Activated naive CD4-positive, alpha-beta T cell treated with Interleukin-2 at 50 U/mL for 16 hours (primary cell): ENCODE measurements around the gene CACFD1.

Experiments used
- DNase-seq: peaks from one replicate; pipeline ENCODE4 v3.0.0-alpha.2; 2020

Gene CACFD1

DNA sequence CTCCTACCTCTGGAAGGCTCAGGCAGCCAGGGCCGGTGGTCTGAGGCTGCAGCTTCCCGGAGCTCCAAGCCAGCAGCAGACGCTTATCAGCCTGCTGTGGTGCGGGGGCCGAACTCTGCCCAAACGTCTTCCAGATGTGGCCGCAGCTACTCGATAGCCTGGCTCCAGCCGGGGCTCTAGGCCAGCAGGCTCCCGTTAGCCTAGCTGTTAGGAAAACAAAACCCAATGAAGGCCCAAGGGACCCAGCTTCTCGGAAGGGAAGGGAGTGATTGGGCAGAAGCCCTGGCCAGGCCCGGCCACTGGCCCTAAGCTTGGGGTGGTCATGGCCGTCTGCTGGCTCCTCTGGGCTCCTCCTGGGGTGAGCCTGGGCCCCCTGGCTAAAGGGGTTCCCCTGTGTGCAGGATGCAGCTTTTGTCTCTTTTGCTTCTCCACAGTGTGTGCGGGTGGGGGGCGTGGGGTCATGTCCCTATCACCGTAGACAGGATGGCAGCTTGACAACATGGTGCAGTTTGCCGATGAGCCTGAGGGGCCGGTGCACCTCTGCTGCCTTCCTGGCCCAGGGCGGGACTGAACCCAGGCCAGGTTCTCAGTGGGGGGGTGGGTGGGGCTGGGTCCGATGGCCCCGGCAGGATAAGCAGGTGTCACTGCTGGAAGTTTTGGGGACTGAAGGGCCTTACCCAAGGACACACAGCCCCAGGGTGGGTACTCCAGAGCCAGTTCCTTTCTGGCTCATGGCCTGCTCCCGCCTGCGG, 46.3 kb downstream of the CACFD1 start:
- DNase-seq, result no peak

DNA sequence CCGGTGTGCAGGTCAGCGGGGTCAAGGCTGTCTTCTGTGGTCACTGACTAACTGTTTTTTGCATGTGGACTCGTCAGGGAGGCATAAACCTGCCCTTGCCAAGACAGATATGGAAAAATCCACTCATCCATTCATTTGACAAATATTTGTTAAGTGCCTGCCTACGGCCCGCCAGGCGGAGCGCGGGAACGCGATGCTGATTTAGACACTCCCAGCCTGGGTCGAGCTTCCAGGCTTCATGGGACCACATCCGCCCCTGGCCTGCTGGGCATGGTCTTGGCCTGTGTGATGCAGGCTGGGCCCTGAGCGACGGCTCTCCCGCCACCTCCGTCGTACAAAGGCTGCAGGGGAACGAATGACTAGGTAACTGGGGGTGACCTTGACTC, 46.9 kb downstream of the CACFD1 start:
- DNase-seq, result no peak

DNA sequence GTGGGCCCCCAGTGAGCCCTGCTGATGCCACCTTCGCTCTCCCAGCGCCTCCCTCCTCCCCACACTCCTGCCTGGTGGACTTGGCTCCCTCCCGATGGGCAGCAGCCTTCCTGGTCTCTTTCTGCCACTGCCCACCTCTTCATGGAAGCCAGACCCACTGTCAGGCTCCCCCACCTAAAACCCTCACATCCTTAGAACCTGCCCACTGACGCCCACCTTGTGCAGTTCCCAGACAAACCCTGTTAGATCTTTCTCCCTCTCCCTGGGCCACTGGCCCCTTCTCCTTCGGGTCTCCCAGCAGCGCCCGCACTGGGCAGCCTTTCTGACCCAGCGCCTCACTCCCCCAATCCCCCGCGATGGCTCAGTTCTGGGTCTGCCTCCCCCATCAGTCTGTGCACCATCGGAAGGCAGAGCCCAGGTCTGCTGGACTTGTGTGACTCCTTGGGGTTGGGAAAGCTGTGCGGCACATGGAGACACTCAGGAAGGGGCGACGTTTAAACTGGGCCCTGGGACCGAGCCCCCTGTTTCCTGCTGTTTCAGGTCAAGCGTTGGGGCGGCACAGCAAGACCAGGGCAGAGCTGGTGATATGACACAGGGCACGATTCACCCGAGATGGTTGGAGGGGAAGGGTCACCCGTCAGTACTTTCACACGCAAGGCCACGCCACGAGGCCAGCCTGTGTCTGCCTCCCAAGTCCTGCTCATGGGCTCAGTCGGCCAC, 47.6 kb downstream of the CACFD1 start:
- DNase-seq, result no peak

DNA sequence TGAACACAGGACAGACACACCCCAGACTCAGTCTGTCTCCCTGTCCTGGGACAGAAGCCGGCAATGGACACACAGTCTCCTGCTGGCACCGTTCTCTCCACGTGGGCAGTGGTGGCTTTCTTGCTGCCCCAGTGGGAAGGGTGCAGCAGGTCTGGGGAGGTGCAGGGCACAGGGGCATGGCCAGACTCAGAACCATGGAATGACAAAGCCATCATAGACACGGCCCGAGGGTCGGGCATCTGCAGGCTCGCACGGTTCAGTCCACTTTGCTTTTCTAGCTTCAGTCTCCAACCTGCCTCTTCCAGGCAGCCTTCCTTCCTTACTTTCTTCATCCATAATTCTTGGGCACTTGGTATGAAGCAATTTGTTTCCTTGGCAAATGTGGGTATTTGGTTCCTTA, 48.3 kb downstream of the CACFD1 start:
- no peak for DNase-seq

DNA sequence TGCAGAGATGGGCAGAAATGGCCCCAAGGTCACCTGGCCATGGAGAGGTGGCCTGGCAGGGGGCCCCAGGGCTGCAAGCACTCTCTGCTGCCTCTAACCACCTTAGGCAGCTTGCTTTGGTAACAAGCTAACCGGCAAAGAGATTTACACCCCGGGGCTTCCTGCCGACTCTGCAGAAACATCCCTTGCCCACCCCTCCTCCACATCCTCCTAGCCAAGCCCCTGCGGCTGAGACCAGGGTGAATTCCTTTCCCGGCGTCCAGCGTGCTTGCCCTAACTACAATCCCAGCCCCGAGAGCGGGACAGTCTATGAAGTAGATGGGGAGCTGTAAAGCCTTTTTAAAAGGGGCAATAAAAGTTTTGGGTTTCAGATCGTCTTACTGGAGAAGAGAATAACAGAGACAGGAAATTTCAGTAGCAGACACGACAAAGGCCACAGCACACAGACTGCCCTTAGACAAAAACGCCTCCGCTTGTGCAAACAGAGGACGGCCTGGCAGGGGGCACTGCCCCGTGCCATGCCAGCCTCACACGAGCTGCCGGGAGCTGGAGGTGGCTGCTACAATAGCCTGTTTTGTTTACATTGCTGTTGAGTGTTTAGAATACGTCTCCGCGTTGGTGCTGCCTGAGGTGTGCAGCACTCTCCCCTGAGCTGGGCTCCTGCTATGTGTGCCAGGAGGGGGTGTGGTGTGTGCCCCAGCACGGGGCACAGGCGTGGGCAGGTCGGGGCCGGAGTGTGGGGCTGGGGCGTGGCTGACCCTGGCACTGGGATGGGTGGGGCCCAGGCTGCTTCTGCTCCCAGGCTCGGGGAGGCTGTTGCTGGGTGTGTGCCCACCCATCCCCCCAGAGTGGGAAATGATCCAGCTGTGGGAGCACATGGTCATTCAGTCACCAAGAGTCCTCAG, 49.7 kb downstream of the CACFD1 start:
- no peak for DNase-seq

DNA sequence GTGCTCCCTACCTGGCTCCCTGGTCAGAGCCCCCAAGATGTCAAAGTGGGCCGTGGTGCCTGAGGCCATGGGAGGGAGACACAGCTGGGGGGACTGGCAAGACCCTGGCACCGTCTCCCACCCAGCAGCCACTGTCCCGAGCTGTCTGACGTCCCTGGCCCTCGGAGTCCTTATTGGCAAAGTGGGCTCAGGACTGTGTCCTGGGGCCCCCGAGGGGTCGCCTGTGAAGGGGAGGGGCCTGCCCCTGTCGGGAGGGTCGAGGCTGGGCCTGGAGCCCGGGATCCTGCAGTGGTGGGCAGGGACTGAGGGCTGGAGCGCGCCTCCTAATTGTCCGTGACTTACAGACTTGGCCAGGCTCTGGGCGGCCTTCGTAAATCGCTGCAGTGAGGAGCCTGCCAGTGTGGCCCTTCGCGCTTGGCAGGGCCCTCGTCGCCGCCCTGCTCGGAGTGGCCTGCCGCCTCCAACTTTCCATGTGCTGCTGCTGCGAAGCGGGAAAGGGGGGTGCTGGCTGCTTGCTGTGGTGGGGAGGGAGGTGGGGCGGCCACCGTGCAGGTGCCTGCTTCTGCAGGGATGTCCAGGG, 51.2 kb downstream of the CACFD1 start:
- no peak for DNase-seq

DNA sequence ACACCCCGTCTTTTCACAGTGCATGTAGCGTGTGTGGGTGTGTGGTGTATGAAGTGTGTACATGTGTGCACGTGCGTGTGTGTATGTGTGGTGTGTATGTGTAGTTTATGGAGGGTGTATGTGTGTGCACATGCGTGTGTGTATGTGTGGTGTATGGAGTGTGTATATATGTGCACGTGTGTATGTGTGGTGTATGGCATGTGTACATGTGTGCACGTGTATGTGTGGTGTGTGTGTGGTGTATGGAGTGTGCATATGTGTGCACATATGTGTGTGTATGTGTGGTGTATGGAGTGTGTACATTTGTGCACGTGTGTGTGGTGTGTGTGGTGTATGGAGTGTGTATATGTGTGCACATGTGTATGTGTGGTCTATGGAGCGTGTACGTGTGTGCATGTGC, 51.8 kb downstream of the CACFD1 start:
- no peak for DNase-seq

DNA sequence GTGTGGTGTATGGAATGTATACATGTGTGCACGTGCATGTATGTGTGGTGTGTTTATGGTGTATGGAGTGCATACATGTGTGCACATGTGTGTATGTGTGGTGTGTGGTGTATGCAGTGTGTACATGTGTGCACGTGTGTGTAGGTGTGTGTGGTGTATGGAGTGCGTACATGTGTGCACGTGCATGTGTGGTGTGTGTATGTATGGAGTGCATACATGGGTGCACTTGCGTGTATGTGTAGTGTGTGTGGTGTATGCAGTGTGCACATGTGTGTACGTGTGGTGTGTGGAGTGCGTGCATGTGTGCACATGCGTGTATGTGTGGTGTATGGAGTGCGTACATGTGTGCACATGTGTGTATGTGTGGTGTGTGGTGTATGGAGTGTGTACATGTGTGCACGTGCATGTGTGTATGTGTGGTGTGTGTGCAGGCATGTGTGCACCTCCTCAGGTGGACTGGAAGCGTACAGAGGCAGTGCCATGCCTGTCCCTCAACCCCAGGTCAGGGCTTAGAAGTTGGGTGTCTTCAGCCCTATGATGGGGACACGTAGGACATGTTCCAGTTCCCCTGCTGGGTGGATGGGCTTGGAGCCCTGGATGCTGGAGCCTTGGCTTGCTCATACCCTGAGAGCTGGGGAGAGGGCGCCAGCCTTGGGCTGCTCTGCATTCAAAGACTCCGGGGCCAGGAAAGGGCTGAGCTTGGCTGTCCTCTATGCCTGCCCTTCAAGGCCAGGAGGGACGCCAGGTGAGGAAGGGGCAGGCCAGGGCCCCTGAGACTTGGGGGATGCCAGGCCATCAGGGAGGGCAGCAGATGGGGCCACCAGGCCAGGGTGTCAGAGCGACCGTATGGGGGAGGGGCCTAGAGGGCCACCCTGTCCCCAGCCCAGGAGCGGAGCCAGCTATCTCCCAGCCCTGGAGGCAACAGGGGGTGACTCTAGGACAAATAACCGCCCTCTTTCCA, 52.8 kb downstream of the CACFD1 start:
- no peak for DNase-seq

DNA sequence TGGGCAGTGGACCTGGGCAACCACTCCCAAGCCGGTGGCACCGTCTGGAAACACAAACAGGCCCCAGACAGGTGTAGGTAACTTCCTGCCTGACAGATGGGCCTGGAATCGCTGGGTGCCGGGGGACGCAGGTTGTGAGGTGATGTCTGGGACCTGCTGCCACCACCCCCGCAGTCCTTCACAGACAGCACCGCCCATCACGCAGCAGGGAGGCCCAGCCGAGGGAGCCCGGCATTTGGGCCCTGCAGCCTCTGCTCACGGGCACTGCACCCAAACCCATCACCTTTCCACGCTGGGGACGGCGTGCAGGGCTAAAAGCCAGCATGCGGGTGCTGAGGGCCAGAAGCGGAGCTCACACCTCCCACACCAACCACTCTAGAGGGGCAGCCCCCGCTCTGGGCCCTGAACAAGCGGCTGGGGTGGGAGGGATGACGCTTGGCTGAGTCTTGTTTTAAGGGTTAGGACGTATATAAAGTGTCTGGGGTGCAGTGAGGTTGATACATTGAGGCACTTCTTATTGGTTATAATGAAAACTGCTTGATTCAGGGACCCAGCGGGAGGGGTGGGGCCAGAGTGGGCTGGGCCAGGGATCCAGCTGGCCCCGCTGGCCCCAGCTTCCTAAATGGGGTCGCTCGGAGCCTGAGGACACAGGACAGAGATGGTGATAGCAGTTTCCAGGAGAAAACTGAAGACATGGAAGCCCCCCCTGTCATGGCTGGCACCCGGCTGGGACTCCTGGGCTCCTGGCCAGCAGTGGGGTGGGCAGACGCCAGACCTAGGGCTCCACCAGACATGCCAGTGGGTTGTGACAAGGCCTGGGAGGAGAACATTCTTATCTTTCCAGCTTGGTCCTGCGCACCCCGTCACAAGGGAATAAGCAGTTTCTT, 53.7 kb downstream of the CACFD1 start:
- no peak for DNase-seq

DNA sequence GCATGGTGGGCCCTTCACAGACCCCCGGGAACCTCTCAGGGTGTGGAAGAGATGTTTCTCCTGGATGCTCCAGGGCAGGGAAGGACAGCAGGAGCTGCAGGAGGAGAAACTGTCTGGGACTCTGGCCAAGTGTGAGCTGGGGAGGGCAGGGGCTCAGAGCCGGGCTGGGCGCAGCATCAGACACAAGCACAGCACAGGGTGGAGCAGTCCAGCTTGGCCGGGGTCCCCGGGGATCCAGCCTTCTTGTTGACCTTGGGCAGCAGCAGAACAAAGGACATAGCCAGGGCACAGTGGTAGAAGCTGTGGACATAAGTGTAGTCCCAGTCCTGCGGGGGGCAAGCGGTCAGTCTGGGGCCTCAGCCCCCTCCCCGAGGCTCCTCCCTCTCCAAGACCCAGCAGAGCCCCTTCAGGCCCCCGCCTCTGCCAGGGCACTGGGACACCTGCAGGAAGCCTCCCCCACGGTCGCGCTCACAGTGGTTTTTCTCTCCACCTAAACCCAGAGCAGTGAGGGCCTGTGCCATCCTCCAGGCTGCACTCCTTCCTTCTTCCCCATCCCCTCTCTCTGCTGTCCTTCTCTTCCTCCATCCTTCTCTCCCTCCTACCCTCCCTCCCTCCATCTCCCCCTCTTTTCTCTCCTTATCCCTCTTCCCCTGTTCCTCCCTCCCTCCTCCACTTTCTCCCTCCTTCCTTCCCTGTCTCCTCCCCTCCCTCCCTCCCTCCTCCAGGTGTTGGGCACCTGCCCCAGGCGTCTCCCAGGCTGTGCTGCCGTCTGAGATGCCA, 54.9 kb downstream of the CACFD1 start:
- DNase-seq, result no peak

DNA sequence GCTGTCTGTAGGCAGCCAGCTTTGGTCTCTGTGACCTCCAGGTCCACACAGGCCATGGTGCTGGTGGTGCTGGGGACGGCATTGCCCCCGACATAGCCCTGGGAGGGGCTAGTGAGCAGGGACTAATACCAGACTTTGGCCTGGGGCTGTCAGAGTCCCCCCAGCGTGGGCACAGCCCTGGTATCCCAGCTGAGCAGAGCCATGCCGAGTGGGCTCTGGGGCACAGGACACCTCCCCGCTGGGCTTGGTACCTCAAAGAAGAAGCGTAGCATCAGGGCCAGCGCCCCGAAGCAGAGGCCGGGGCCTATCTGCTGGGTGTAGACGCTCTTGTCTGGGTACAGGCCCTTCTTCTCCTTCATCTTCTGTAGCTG, 55.4 kb downstream of the CACFD1 start:
- DNase-seq, result no peak

DNA sequence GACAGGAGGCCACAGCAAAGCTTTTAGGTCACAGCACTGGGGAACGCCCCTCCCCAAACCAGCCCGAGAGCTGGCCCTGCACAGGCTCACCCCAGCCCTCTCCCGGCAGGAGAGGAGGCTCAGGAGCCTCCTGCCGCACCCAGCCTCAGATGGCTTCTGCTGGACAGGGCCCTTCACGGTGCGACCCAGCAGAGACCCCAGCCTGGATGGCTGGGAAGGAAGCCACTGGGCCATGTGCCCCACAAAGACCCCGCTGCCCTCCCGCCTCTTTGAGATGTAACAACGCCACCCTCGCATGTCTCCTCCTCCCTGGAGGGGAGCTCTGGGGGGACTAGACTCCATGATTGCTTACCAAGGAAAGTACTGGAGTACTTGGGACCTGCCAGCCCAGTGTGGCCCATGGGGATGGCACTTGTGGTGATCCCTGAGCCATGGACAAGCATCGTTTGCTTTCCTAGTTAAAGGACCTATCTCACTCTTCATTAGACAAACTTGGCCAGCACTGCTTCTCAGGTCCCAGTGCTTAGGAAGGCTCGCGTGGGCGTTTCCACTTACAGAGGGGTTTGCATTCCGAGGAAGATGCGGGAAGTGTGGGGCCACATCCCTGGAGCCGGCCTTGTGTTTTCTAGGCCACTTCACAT, 56.0 kb downstream of the CACFD1 start:
- no peak for DNase-seq

DNA sequence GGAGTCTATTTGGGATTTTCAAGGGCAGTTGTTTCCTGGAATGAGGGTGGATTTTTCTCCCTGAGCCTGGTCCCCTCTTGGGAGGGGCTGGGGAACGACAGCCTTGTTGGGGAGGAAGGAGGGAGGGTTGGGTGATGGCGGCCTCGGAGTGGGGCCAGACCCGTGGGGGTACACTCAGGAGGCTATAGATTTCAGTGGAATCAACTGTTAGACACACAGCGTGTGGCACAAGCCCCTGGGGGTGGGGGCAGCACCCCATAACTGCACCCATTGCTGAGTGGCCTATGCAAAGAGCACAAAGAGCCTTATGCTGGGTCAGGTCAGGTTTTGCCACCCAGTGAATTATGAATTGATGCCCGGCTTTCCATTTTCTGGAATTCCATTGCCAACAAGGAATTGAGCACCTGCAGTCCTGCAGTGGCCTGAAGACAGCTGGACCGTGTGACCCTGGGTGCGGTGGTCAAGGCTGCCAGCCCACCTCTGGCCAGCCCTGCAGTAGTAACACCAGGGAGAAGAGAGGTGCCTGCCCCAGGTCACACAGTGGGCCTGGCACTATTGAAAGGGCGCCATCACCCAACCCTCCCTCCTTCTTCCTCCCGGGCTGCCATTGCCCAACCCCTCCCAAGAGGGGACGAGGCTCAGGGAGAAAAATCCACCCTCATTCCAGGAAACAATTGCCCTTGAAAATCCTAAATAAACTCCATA, 56.6 kb downstream of the CACFD1 start:
- no peak for DNase-seq

DNA sequence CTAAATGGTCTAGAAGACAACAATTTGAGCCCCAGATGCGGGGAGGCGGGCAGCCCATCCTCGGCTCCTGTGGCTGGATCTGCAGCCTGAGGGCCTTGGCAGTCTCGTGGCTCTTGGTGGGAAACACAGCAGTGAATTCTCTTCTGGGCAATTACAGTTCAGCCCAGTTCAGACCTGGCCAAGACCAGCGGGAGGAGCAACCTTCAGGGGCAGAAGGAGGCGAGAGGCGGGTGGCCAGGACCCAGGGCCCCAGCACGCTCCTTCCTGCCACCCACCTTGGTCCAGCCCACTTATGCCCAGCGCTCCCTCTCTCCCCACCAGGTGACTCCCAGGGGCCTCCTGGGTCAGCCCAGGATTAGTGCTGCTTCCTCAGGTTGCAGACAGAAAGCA, 57.2 kb downstream of the CACFD1 start:
- DNase-seq, result no peak

DNA sequence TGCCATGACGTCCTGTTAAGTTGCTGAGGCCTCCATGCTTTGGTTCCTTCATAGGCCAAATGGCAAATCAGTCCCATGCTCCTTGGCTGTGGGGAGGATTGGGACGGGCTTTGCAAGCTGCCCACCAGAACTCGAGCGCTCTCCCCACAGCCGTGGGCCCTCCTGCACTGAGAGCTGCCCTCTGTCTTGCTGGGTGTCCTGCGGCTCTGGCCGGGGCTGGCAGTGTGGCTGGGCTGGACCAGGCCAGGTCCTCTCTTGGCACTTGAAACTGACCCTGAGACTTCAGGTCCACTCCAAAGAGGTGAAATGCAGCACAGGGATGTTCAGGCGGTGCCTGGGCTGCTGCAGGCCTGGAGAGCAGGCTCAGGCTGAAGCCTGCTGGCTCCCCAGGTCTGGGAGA, 57.9 kb downstream of the CACFD1 start:
- no peak for DNase-seq

DNA sequence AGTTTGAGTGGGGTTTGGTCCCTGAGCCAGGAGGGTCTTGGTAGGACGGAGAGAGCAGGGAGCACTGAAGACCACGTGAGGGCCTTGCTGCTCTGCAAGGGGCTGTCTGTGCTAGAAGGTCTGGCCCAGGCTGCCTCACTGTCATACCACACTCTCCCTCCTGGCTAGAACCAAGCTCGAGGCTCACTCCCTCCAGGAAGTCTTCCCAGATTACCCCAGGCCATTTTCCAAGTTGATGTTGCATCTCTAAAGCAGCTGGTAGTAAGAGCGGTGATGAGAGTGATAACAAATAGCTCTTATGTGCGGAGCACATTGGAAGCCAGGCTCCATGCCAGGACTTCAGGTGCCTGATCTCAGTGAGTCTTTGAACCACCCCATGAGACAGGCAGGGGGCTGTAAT, 58.4 kb downstream of the CACFD1 start:
- no peak for DNase-seq

DNA sequence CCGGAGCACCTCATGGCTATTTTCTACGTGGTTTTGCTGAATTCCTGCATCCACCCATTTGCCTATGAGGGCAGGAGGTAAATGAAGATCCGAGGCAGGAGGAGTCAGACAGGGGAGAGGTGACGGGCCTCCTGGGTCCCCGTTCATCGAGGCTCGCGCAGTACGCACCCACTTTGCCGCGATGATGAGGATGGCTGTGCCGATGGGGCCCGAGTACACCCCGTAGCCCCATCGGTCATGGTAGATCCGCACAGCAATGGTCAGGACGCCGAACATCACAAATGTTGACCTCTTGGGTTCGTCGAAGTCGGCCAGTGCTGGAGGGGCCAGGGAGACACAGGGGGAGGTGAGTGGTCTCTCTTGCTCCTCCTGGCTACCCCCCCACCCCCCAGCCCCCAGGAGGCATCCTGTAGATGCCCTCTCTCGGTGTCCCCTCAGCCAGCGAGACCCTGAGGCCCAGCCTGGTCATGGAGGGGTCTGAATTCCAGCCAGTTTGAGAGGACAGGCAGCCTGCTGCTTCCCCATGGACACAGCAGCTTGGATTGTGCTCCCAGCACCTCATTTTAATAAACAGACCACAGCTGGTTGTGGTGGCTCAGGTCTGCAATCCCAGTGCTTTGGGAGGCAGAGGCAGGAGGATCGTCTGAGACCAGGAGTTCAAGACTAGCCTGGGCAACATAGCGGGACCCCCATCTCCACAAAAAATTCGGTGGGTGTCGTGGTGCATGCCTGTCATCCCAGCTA, 59.1 kb downstream of the CACFD1 start:
- no peak for DNase-seq

DNA sequence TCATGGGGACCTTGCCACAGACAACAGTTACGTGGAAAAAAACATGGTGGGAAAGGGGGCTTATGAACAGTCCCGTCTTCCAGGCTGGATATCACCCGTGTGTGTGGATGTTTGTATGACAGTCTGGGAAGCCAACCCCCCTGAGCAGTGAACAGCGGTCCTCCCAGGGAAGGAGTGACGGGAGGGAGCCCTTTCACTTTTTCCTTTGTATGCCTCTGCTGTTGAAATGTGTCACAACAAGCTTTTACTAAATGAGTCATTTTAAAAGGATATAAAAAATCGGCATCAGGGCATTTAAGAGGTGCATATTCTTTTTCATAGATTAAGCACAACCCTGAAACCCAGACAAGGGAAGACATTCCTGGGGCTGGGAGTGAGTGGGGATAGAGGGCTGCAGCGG, 59.9 kb downstream of the CACFD1 start:
- DNase-seq, result no peak
